Lung (tissue), 12 donors: Measurements from ENCODE around the gene PHACTR1. TPM values are rescaled to one million over a fixed set of nuclear protein-coding genes. Genes with fewer than 3 reads are reported as not detected.

Experiments used
- ATAC-seq: fragments of 200-7000 bp; cut with Tn5 transposase; one replicate; pipeline ENCODE4 v1.9.1; 2020; ENCODE audit warnings: moderate number of reproducible peaks; ENCODE audit not compliant: insufficient read depth, low FRiP score
- DNase-seq, 3 donors: peaks; one replicate each; pipeline ENCODE4 v3.0.0-alpha.2; 2013 to 2017
- H3K27ac ChIP-seq, 2 donors: one replicate each; pipeline ENCODE4 v1.5.1; 2013; ENCODE audit warnings: mild to moderate bottlenecking in 2 of 2, moderate library complexity in 2 of 2, control low read depth in 1 of 2, inconsistent platforms in 1 of 2, low read depth in 1 of 2, low read length in 1 of 2
- H3K27me3 ChIP-seq, 3 donors: one replicate each; pipeline ENCODE4 v1.5.1; 2013; ENCODE audit warnings: low read length in 2 of 3; ENCODE audit not compliant: control insufficient read depth in 3 of 3, insufficient read depth in 3 of 3
- H3K36me3 ChIP-seq, 4 donors: one replicate each; pipeline ENCODE4 v1.5.1; 2013; ENCODE audit warnings: low read length in 4 of 4, mild to moderate bottlenecking in 1 of 4, moderate library complexity in 1 of 4; ENCODE audit not compliant: control insufficient read depth in 4 of 4, insufficient read depth in 4 of 4
- H3K4me1 ChIP-seq, 5 donors: one replicate each; pipeline ENCODE4 v1.5.1; 2013; ENCODE audit warnings: low read length in 5 of 5, mild to moderate bottlenecking in 2 of 5, moderate library complexity in 1 of 5; ENCODE audit not compliant: control insufficient read depth in 5 of 5, insufficient read depth in 5 of 5
- H3K4me3 ChIP-seq: one replicate; pipeline ENCODE4 v1.5.1; 2013; ENCODE audit warnings: mild to moderate bottlenecking, control low read depth, moderate library complexity
- H3K9ac ChIP-seq, 2 donors: one replicate each; pipeline ENCODE4 v1.5.1; 2013; ENCODE audit warnings: low read length in 2 of 2, control low read depth in 1 of 2; ENCODE audit not compliant: insufficient read depth in 1 of 2
- H3K9me3 ChIP-seq, 4 donors: one replicate each; pipeline ENCODE4 v1.5.1; 2013; ENCODE audit warnings: low read length in 3 of 4, mild to moderate bottlenecking in 1 of 4, moderate library complexity in 1 of 4; ENCODE audit not compliant: control insufficient read depth in 4 of 4, insufficient read depth in 3 of 4
- CTCF ChIP-seq: IDR thresholded peaks from 2 replicates; pipeline ENCODE4 v1.5.1; 2012; ENCODE audit warnings: mild to moderate bottlenecking; ENCODE audit errors: control extremely low read depth, extremely low read depth
- WGBS, 2 donors: extraction: QIAGEN DNeasy Blood & Tissue Kit; methylation state at CpG; one replicate each; pipeline ENCODE4 v1.1.7; 2013; 5-methylcytosine and 5-hydroxymethylcytosine counted together
- polyA plus RNA-seq, 2 donors: library from polyadenylated mRNA; stranded (reverse); fragments of 200-250 nt; gene quantifications; one replicate each; pipeline ENCODE4 v1.2.1, GENCODE V29; 2013
- total RNA-seq, 2 donors: library from RNA; depleted of rRNA in 1 of 2; stranded (reverse); fragments of >200 nt in 1 of 2; gene quantifications; one replicate each; pipeline ENCODE4 v1.2.1, GENCODE V29; 2014 to 2021
- donor health status: control.
- donor health status: control.
- donor health status: Bipolar disorder and iron deficiency.
- donor health status: healthy.
- donor health status: DM: yes; HTN: yes; CAD: no.

Gene PHACTR1
- total and polyA plus RNA-seq, 4 donors = 16.3 to 58.8 (median 41.9) TPM

- Histone ChIP-seq H3K9me3 (no peaks in the 10 kb centered on the region), H3K36me3 (no peaks in the 10 kb centered on the region), H3K4me1 (peaks cover 0 to 24% (median 0%) of the 10 kb centered on the region in 5 donors), H3K27ac (no peak overlapping the region), H3K9ac (no peak overlapping the region), H3K4me3 (no peak overlapping the region), H3K27me3 (no peaks in the 10 kb centered on the region)
- WGBS, 2 donors = 90 to 94% methylated on average over 3 of the region's 3 CpGs
- DNase-seq = no peak
- no peak for ATAC-seq
- no peak for TF ChIP-seq CTCF
Observed at GRCh38 chr6:13142611-13143010, 426.0 kb downstream of the PHACTR1 start.

- no peak overlapping the region for H3K27ac ChIP-seq
- DNase-seq (no peak), ATAC-seq (no peak)
- peaks cover 0 to 5% (median 0%) of the 10 kb centered on the region in 5 donors for H3K4me1 ChIP-seq
- H3K27me3 ChIP-seq = no peaks in the 10 kb centered on the region
- no peaks in the 10 kb centered on the region for H3K9me3 ChIP-seq
- TF ChIP-seq CTCF = no peak
- H3K36me3 ChIP-seq = peaks cover 0 to 2% (median 0%) of the 10 kb centered on the region in 4 donors
- no peak overlapping the region for H3K4me3 ChIP-seq
- no peak overlapping the region for H3K9ac ChIP-seq
- WGBS, 2 donors = 94 to 95% methylated on average over 3 of the region's 3 CpGs
Observed at GRCh38 chr6:13146442-13146841, 429.9 kb downstream of the PHACTR1 start.

- H3K27ac ChIP-seq = no peak overlapping the region
- H3K27me3 ChIP-seq = no peaks in the 10 kb centered on the region
- no peak for DNase-seq
- H3K4me1 ChIP-seq = peaks cover 0 to 5% (median 0%) of the 10 kb centered on the region in 5 donors
- H3K4me3 ChIP-seq = no peak overlapping the region
- no peak for TF ChIP-seq CTCF
- ATAC-seq = no peak
- peaks cover 0 to 2% (median 0%) of the 10 kb centered on the region in 4 donors for H3K36me3 ChIP-seq
- WGBS, 2 donors = 74 to 90% methylated on average over 1 of the region's 1 CpG
- no peak overlapping the region for H3K9ac ChIP-seq
- no peaks in the 10 kb centered on the region for H3K9me3 ChIP-seq
Observed at GRCh38 chr6:13147376-13147775, 430.8 kb downstream of the PHACTR1 start.

- TF ChIP-seq CTCF = no peak
Observed at GRCh38 chr6:13147782-13148181, 431.2 kb downstream of the PHACTR1 start.

More at GRCh38 chr6:13147782-13148181, 431.2 kb downstream of the PHACTR1 start:
- Histone ChIP-seq H3K4me1 (peaks cover 0 to 7% (median 0%) of the 10 kb centered on the region in 5 donors), H3K9me3 (no peaks in the 10 kb centered on the region), H3K4me3 (no peak overlapping the region), H3K9ac (no peak overlapping the region), H3K27me3 (no peaks in the 10 kb centered on the region), H3K36me3 (peaks cover 0 to 2% (median 0%) of the 10 kb centered on the region in 4 donors), H3K27ac (no peak overlapping the region)
- ATAC-seq (no peak), DNase-seq (no peak)
- WGBS, 2 donors = 80 to 88% methylated on average over 2 of the region's 2 CpGs
